WI38 (cell line): ENCODE measurements around the gene SCEL.

Experiments
- H3K4me3 ChIP-seq: 2 replicates; pipeline ENCODE4 v1.5.1; 2011; ENCODE audit warnings: low read depth, mild to moderate bottlenecking, control low read depth, low read length
- TF ChIP-seq, protein P1 (sequence below): IDR thresholded peaks from 2 replicates; pipeline ENCODE4 v1.5.1; 2012; ENCODE audit warnings: low read depth, mild to moderate bottlenecking, control low read depth, low read length

The SCEL gene

DNA sequence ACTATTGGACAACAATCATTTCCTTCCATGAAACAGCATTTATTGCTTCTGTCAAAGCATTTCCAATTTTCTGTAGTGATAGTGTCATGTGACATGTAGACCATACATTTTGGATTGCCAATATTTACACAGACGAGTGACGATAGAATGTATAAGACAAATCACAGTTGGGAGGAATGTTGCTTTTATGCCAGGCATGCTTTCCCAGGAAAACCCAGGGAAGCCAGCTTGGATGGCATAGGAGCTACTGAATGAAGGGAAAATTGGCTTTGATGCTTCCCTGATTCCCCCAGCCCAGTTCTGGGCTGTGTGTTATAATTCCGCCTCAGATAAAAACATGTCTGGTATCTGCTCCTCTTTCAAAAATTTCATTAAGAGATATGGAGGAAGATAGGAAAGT is 22.5 kb downstream of the SCEL start:
- TF ChIP-seq, protein P1, sequence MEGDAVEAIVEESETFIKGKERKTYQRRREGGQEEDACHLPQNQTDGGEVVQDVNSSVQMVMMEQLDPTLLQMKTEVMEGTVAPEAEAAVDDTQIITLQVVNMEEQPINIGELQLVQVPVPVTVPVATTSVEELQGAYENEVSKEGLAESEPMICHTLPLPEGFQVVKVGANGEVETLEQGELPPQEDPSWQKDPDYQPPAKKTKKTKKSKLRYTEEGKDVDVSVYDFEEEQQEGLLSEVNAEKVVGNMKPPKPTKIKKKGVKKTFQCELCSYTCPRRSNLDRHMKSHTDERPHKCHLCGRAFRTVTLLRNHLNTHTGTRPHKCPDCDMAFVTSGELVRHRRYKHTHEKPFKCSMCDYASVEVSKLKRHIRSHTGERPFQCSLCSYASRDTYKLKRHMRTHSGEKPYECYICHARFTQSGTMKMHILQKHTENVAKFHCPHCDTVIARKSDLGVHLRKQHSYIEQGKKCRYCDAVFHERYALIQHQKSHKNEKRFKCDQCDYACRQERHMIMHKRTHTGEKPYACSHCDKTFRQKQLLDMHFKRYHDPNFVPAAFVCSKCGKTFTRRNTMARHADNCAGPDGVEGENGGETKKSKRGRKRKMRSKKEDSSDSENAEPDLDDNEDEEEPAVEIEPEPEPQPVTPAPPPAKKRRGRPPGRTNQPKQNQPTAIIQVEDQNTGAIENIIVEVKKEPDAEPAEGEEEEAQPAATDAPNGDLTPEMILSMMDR = no peak
- no peak overlapping the region for H3K4me3 ChIP-seq

DNA sequence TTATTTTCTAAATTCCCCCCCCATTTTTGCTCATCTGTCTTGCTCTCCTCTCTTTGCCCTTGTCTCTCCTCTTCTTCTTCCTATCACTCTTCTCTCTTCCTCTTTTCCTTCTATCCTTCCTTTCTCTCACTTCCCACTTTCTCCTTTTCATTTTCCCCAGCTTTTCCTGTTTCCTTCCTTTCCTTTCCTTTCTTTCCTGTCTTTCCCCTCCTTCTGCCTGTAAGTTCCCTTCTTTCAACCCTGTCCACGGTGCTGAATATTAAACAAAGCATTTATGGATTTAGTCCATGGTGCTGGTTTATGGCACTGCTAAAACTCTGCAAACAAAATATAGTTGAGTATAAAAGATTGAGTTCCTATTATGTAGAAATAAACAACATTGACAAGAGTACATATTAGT is 27.6 kb downstream of the SCEL start:
- H3K4me3 ChIP-seq = no peak overlapping the region
- TF ChIP-seq, protein P1 = no peak

DNA sequence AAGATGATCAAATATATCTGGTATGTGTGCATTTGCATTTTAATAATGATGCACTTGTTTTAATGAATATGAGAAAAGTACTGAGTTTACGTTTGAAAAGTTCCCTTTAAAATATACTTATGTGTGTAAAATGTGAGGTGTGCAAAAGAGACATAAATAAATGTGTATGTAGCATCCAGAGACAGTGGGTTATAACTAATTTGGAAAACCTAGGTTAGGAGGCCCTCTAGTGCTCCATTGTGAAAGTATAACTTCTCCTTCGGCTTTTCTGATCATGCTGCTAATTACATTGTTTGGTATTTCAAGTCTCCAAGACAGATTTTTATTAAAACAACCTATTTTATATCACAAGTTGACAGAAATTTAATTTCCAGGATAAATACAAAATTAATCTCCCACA is 30.1 kb downstream of the SCEL start:
- no peak overlapping the region for H3K4me3 ChIP-seq
- TF ChIP-seq, protein P1 = no peak

DNA sequence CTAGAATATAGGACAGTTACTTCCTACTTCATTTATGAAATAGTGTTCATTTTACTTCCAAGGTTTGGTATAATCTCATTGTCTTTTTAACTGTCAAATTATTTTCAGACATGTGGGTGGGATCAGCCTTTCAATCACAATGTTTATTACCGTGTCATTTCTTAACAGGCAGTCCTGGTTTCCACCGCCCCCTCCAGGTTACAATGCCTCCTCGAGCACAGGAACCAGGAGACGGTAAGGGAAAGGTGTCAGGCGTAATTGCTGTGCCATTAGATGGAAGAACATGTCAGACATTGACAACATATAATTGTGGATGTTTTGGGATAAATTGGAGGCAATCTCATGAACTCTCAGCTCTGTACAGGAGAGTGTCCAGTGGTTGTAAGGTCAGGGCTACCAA is 36.5 kb downstream of the SCEL start:
- H3K4me3 ChIP-seq = no peak overlapping the region
- TF ChIP-seq, protein P1 = no peak

DNA sequence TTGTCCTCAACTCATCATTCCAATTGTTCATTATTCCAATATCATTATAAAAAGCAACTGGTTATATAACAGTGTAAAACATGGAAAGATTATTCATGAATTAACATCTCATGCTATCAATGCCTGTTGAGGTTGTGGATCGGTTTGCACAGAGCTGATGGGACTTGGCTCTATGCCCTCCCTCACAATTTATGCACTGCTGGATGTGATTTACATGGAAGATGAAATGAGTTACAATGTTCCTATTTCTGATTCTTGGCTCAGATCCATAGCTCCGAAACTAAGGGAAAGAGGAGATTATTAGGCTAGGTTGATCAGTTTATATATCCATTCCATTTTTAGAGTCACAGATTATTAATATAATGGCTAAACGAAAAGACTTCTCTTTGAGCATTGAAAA is 38.6 kb downstream of the SCEL start:
- TF ChIP-seq, protein P1 = no peak
- no peak overlapping the region for H3K4me3 ChIP-seq

DNA sequence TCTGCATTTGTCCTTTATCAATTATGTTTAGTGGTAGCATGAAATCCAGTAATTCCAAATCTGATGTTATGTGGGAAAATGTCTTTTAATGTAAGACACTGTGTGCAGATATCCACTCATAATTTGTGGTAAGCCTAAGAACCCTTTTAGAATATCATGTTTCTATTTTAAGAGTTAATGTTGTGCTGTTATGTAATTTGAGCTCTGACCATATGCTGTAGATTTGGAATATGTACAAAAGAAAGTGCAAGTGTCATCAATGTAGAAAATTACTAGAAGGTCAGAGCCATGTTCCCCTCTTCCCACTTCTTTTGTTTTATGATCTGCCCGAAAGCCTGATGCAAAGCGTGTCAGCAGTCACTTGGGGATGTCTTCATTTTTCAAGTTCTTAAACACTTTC is 44.5 kb downstream of the SCEL start:
- no peak overlapping the region for H3K4me3 ChIP-seq
- TF ChIP-seq, protein P1 = no peak

DNA sequence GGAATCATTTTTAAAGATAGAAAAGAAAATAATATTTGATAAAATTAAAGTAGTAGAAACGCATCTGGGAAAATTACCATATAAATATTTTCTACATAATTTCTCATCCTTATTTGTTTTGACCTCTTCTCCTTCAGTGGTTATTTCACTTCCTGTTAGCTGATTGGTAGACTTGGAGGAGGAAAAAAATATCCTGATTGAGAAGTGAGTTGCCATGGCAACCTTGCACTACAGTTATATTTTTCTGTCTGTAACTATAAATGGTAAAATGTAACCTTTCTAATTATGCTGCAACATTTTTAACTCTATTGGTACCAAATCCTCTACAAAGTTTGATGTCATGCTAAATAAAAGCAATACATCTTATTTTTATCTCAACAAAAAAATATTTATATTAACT is 45.2 kb downstream of the SCEL start:
- TF ChIP-seq, protein P1 = no peak
- no peak overlapping the region for H3K4me3 ChIP-seq
